Activated naive CD8-positive, alpha-beta T cell treated with anti-CD3 and anti-CD28 coated beads for 36 hours (primary cell): ENCODE results near the gene KCTD12. TPM values are rescaled to one million over a fixed set of nuclear protein-coding genes. Genes with fewer than 3 reads are reported as not detected.

Experiments
- total RNA-seq, 2 experiments: library from RNA; stranded (reverse); gene quantifications; one replicate each; pipeline ENCODE4 v1.2.3, GENCODE V29; 2021

The KCTD12 gene
- total RNA-seq, 2 experiments from 2014 or later: 18.5 to 19.4 TPM

Other genes with a start within 250 kb of the KCTD12 start
- not detected for gene ACOD1, start 62.1 kb upstream of the KCTD12 start, total RNA-seq
- 10 to 100 TPM; 10.5 to 12.7 TPM for gene CLN5, start 105.7 kb upstream of the KCTD12 start, total RNA-seq
- gene FBXL3, start 140.8 kb upstream of the KCTD12 start, total RNA-seq: 10 to 100 TPM; 33.6 to 35.4 TPM